ENCODE results near the gene CDKN2A.
"Not testable (repeated sequence)": the region's sequence is repeated elsewhere in the genome, so short reads cannot be mapped to it uniquely, and the experiment has no call there.

Gene CDKN2A

DNA sequence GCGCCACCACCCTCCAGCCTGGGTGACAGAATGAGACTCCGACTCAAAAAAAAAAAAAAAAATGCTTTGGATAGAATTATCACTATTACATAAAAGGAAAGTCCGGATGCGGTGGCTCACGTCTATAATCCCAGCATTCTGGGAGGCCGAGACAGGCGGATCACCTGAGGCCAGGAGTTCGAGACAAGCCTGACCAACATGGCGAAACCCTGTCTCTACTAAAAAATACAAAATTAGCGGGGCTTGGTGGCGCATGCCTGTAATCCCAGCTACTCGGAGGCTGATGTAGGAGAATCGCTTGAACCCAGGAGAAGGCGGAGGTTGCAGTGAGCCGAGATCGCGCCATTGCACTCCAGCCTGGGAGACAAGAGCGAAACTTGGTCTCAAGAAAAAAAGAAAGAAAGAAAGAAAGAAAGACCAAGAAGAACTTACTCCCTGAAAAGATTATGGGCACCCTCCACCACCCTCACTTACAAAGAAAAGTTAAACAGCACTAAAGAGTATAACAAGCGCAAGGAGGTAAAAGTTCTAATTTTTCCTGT is 17.8 kb downstream of the CDKN2A start:
- DNase-seq: no peak

DNA sequence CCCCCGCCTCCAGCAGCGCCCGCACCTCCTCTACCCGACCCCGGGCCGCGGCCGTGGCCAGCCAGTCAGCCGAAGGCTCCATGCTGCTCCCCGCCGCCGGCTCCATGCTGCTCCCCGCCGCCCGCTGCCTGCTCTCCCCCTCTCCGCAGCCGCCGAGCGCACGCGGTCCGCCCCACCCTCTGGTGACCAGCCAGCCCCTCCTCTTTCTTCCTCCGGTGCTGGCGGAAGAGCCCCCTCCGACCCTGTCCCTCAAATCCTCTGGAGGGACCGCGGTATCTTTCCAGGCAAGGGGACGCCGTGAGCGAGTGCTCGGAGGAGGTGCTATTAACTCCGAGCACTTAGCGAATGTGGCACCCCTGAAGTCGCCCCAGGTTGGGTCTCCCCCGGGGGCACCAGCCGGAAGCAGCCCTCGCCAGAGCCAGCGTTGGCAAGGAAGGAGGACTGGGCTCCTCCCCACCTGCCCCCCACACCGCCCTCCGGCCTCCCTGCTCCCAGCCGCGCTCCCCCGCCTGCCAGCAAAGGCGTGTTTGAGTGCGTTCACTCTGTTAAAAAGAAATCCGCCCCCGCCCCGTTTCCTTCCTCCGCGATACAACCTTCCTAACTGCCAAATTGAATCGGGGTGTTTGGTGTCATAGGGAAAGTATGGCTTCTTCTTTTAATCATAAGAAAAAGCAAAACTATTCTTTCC is 19.3 kb downstream of the CDKN2A start:
- DNase-seq: no peak

- DNase-seq: no peak
Observed at GRCh38 chr9:21974343-21974721, 19.9 kb downstream of the CDKN2A start.

DNA sequence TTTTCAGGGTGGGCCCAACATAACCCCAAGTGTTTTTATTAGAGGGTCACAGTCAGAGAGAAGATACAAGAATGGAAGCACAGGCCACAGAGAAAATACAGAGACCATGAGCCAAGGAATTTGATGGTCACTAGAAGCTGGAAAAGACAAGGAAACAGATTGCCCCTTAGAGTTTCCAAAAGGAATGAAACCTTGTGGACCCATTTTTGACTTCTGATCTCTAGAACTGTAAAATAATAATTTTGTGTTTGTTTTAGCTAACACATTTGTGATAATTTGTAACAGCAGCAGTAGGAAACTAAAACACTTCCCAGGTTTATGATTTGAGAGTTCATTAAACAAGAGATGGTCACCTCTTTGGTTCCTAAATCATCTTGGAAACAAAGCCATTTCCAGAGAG is 21.8 kb downstream of the CDKN2A start:
- no peak for DNase-seq

- no peak for DNase-seq
Observed at GRCh38 chr9:21970800-21971640, 23.2 kb downstream of the CDKN2A start.

DNA sequence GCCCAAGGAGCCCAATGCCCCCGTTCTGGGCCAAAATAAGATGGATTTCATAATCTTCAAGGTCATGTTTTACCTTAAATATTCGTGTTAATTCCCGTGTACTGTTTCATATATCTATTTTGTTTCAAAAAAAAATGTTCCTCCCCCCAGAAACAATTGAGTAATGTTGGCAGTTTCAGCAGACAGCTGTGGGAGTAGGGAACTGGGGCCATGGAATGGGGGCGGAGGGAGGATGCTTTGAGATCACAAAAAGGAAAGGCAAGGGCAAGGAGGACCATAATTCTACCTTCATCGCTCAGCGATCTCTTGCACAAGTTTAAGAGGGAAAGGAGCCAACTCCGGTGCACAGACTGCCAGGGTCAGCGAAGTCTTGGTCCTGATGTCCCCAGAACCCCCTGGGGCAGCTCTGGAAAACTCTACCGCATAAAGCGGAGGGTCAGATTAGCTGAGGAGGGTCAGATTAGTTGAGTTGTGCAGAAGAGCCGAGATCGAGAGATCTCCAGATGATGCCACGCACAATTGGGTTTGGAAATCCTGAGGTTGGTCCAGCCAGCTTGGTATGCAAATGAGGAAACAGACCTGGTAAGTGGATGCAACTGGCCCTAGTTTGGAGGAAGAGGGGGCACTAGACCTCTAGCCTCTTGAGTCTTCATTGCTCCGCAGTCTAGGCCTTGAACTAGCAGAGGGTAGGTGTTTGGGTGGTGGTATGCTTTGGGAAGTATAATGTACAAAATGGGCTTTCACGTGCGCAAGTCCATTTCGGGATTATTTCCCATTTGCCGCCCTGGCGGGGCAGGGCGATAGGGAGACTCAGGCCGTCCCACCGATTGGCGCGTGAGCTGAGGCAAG is 24.0 kb downstream of the CDKN2A start:
- DNase-seq: no peak

GRCh38 chr9:21969011-21969940 is 24.9 kb downstream of the CDKN2A start:
- DNase-seq: no peak

GRCh38 chr9:21968331-21969010 is 25.7 kb downstream of the CDKN2A start:
- DNase-seq: no peak

DNA sequence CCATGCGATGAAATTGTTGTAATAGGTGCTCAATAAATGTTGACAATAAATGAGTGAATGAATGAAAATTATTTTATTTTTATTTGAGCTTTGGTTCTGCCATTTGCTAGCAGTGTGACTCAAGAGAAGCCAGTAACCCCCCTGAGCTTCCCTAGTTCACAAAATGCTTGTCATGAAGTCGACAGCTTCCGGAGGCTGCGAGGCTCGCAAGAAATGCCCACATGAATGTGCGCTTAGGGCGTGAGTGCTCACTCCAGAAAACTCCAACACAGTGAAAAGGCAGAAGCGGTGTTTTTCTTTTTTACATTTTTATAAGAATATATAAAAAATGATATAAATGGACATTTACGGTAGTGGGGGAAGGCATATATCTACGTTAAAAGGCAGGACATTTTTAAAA is 26.5 kb downstream of the CDKN2A start:
- DNase-seq: no peak

- no peak for DNase-seq
Observed at GRCh38 chr9:21967169-21967568, 27.0 kb downstream of the CDKN2A start.

DNA sequence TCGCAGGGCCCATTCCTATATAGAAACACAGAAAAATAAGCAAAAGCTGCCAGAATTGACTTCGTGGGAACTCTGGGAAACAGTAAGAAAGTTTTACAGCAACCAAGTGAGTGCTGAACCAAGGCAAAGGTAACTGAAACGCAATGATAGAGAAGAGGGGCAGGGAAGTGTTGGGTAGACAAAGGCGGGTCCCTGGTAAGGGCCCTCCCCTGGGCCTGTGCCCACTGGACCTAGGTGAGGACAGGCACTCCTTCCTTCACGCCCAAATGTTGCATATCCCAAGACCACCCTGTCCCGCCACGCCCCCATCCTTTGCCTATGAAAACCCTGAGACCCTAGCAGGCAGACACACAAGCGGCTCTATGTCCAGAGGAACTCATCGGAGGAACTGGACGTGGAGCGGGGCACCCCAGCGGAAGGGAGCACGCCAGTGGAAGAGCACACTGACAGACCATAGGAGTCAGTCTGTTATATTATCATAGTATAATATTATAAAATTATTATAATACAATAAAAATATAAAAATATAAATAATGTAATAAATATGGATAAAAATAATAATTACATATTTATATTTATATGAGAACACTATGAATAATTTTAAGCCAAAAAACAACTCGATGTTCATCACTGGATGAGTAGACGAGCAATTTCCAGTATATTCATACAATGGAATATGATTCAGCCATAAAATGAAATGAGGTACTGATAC is 27.9 kb downstream of the CDKN2A start:
- DNase-seq: no peak

DNA sequence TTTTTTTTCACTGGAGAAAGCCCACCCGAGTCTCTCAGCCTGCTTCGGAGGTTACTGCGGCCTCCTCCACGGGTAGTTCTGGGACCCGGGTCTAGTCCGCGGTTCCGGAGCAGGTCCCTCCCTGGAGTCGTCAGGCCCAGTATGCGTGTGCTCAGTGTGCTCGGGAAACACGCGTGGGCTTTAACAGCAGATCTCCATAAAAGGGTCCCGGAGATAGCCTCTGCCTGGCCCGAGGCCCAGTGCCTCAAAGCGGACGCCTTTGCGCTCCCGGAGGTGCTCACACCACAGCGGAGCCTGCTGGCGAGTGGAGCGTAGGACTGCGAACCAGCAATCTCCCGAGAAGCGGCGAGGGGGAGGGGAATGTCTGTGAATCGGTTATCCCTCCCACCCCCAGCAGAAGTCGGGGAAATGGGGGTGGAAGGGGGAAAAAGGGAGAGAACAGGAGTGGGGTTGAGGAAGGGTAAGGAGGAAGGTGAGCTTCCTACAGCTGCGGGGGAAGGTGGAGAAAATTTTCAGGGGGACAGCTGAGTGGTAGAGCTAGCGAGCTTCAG is 28.7 kb downstream of the CDKN2A start:
- DNase-seq: no peak

- no peak for DNase-seq
Observed at GRCh38 chr9:21964925-21965385, 29.2 kb downstream of the CDKN2A start.

- DNase-seq: no peak
Observed at GRCh38 chr9:21961569-21961968, 32.6 kb downstream of the CDKN2A start.

DNA sequence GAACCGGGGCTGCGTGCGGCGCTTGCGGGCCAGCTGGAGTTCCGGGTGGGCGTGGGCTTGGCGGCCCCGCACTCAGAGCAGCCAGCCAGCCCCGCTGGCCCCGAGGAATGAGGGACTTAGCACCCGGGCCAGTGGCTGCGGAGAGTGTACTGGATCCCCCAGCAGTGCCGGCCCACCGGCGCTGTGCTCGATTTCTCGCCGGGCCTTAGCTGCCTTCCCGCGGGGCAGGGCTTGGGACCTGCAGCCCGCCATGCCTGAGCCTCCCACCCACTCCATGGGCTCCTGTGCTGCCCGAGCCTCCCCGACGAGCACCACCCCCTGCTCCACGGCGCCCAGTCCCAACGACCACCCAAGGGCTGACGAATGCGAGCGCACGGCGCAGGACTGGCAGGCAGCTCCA is 34.9 kb downstream of the CDKN2A start:
- not testable (repeated sequence) for DNase-seq

DNA sequence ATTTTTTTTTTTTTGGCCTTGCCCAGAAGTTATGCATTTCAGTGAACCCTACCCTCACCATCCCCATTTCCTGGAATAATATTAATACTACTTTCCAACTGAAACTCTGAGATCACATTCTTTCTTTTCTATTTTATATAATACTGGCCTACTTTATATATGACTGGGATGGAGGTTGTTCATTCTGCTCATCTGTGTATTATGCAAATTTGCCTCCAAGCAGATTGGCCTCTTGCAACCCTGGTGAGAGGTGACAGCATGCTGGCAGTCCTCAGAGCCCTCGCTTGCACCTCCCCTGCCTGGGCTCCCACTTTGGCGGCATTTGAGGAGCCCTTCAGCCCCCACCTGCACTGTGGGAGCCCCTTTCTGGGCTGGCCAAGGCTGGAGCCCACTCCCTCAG is 35.4 kb downstream of the CDKN2A start:
- DNase-seq: no peak

GRCh38 chr9:21945606-21946005 is 48.6 kb downstream of the CDKN2A start:
- DNase-seq: no peak

DNA sequence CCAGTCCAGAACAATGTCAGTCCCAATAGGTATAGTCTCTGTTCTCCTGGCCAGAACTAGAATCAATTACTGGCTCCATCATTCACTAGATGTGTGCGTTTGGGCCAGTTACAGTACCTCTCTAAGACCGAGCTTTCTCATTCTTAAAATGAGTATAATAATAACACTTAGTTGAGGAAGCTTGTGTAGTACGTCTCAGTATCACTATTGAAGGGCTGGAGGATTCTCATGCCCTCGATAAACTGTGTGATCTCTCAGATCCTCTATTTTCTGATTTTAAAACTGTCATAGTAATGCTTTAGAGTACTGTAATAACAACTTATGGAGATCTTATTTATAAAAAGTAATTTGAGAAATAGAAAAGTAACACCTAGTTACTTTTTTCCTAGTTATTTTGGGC is 50.7 kb downstream of the CDKN2A start:
- no peak for DNase-seq

- DNase-seq: no peak
Observed at GRCh38 chr9:21941337-21941995, 52.7 kb downstream of the CDKN2A start.

DNA sequence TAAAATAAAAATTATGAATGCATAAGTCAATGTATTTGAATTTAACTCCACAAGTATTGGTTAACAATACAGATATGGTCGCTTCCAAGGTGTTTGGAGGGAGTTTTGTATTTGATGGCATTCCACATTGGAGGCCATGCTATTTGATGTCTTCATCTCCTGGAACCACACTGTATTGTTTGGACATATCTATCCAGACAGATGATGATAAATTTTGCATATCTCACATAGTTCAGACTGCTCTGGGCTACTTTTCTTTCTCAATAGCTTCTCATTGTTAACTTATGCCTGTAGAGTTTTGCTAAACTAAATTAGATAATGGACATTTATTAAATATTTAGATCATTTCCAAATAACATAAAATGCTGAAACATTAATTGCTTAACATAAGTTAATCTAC is 58.0 kb downstream of the CDKN2A start:
- DNase-seq: no peak
